IMR-90 (cell line): ENCODE data around the gene OR2H1. TPM values are rescaled to one million over a fixed set of nuclear protein-coding genes. Genes with fewer than 3 reads are reported as not detected.

Experiments
- ATAC-seq: fragments of 200-7000 bp; cut with Tn5 transposase; 2 replicates; pipeline ENCODE4 v1.9.1; 2020; ENCODE audit warnings: low read depth, mild to moderate bottlenecking, moderate library complexity
- BruUV-seq: library from RNA; stranded (reverse); fragments of 400-500 nt; replicated peaks from 2 replicates; lab custom pipeline; 2021; lab: Mats Ljungman, UMichigan
- CTCF ChIA-PET: fragments of 300-600 bp; formaldehyde crosslinking; extraction: SDS; loops from one replicate; lab custom pipeline; 2021; ENCODE audit warnings: antibody characterized with exemption; lab: Yijun Ruan, JAX
- POLR2A ChIA-PET: fragments of 300-600 bp; sonication (Branson Sonifier 250); formaldehyde crosslinking; loops from one replicate; lab custom pipeline; 2022; ENCODE audit warnings: antibody characterized with exemption; ENCODE audit not compliant: unreplicated experiment; lab: Charles Lee
- DNase-seq: peaks from one replicate; pipeline ENCODE4 v3.0.0; 2013
- H2AFZ ChIP-seq: replicated peaks from 2 replicates; pipeline ENCODE3; 2013; ENCODE audit warnings: low read length, mild to moderate bottlenecking; ENCODE audit not compliant: poor library complexity
- H2AK5ac ChIP-seq: 2 replicates; pipeline ENCODE4 v1.6.1; 2013; ENCODE audit warnings: low read depth, low read length, inconsistent platforms
- H2AK9ac ChIP-seq: replicated peaks from 2 replicates; pipeline ENCODE3; 2013; ENCODE audit warnings: mild to moderate bottlenecking, low read depth, low read length, moderate library complexity; ENCODE audit not compliant: poor library complexity
- H2BK120ac ChIP-seq: 2 replicates; pipeline ENCODE4 v1.6.1; 2013; ENCODE audit warnings: low read depth, low read length, inconsistent platforms
- H2BK15ac ChIP-seq: 3 replicates; pipeline ENCODE4 v1.6.1; 2013; ENCODE audit warnings: low read depth, low read length, inconsistent platforms
- H2BK20ac ChIP-seq: 2 replicates; pipeline ENCODE4 v1.6.1; 2013; ENCODE audit warnings: low read depth, mild to moderate bottlenecking, inconsistent platforms, low read length, moderate library complexity
- H2BK5ac ChIP-seq: 2 replicates; pipeline ENCODE4 v1.6.1; 2013; ENCODE audit warnings: mild to moderate bottlenecking, low read depth, low read length, inconsistent platforms; ENCODE audit not compliant: poor library complexity, severe bottlenecking
- H3K14ac ChIP-seq: replicated peaks from 2 replicates; pipeline ENCODE4 v1.6.1; 2013; ENCODE audit warnings: low read depth, low read length, inconsistent platforms
- H3K18ac ChIP-seq: 2 replicates; pipeline ENCODE4 v1.6.1; 2013; ENCODE audit warnings: low read depth, low read length, control low read depth
- H3K23ac ChIP-seq: 2 replicates; pipeline ENCODE4 v1.6.1; 2013; ENCODE audit warnings: low read depth, low read length, inconsistent platforms
- H3K27ac ChIP-seq: 2 replicates; pipeline ENCODE4 v1.5.1; 2013; ENCODE audit warnings: mild to moderate bottlenecking, control low read depth, low read length; ENCODE audit not compliant: insufficient read depth
- H3K27me3 ChIP-seq: 2 replicates; pipeline ENCODE4 v1.6.1; 2013; ENCODE audit warnings: low read length; ENCODE audit not compliant: control insufficient read depth, insufficient read depth
- H3K36me3 ChIP-seq: 2 replicates; pipeline ENCODE4 v1.6.1; 2013; ENCODE audit warnings: low read length, mixed read lengths; ENCODE audit not compliant: control insufficient read depth, insufficient read depth
- H3K4ac ChIP-seq: 2 replicates; pipeline ENCODE4 v1.6.1; 2013; ENCODE audit warnings: low read depth, low read length, inconsistent platforms
- H3K4me1 ChIP-seq: 2 replicates; pipeline ENCODE4 v1.6.1; 2013; ENCODE audit warnings: low read length, mixed read lengths; ENCODE audit not compliant: control insufficient read depth, insufficient read depth
- H3K4me2 ChIP-seq: 2 replicates; pipeline ENCODE4 v1.6.1; 2013; ENCODE audit warnings: low read depth, mild to moderate bottlenecking, control low read depth, low read length, moderate library complexity
- H3K4me3 ChIP-seq: 2 replicates; pipeline ENCODE4 v1.5.1; 2013; ENCODE audit warnings: low read depth, mild to moderate bottlenecking, control low read depth, low read length, moderate library complexity; ENCODE audit not compliant: insufficient read depth
- H3K56ac ChIP-seq: 2 replicates; pipeline ENCODE4 v1.6.1; 2013; ENCODE audit warnings: low read length, inconsistent platforms; ENCODE audit not compliant: insufficient read depth; ENCODE audit errors: extremely low read depth
- H3K79me1 ChIP-seq, 2 experiments: 2 replicates each; pipeline ENCODE4 v1.6.1; 2013; ENCODE audit warnings: low read length in 2 of 2, inconsistent platforms in 1 of 2, low read depth in 1 of 2
- H3K9ac ChIP-seq: 2 replicates; pipeline ENCODE4 v1.6.1; 2013; ENCODE audit warnings: low read depth, low read length, control low read depth
- H3K9me1 ChIP-seq: 2 replicates; pipeline ENCODE4 v1.6.1; 2013; ENCODE audit warnings: low read length, inconsistent platforms; ENCODE audit not compliant: insufficient read depth
- H3K9me3 ChIP-seq: 2 replicates; pipeline ENCODE4 v1.6.1; 2013; ENCODE audit warnings: low read length; ENCODE audit not compliant: control insufficient read depth, insufficient read depth
- H4K20me1 ChIP-seq: 2 replicates; pipeline ENCODE4 v1.6.1; 2013; ENCODE audit warnings: low read length, inconsistent platforms; ENCODE audit not compliant: insufficient read depth
- H4K5ac ChIP-seq: 2 replicates; pipeline ENCODE4 v1.6.1; 2013; ENCODE audit warnings: mild to moderate bottlenecking, low read depth, low read length, control low read depth
- H4K8ac ChIP-seq, 2 experiments: 2 replicates each; pipeline ENCODE4 v1.6.1; 2013; ENCODE audit warnings: low read depth in 2 of 2, low read length in 2 of 2, control low read depth in 1 of 2, inconsistent platforms in 1 of 2
- H4K91ac ChIP-seq: 2 replicates; pipeline ENCODE4 v1.6.1; 2013; ENCODE audit warnings: low read depth, low read length, inconsistent platforms; ENCODE audit not compliant: insufficient read depth
- BHLHE40 ChIP-seq: fragments of 150-350 bp; IDR thresholded peaks from 2 replicates; pipeline ENCODE4 v1.6.1; 2016; ENCODE audit warnings: mild to moderate bottlenecking, low read depth, low read length
- CEBPB ChIP-seq: IDR thresholded peaks from 2 replicates; pipeline ENCODE4 v1.6.1; 2012; ENCODE audit warnings: low read depth, low read length, improper control_type of control experiment
- CHD1 ChIP-seq: IDR thresholded peaks from 2 replicates; pipeline ENCODE4 v1.6.1; 2012; ENCODE audit warnings: low read depth, low read length, improper control_type of control experiment
- CTCF ChIP-seq: conservative IDR thresholded peaks from 2 replicates; pipeline ENCODE4 v1.5.1; 2012; ENCODE audit warnings: mild to moderate bottlenecking, low read depth, low read length, improper control_type of control experiment
- ELK1 ChIP-seq: fragments of 150-350 bp; IDR thresholded peaks from 2 replicates; pipeline ENCODE4 v1.6.1; 2016; ENCODE audit warnings: low read depth, mild to moderate bottlenecking, low read length, moderate library complexity, borderline replicate concordance
- FOS ChIP-seq: fragments of 150-350 bp; IDR thresholded peaks from 2 replicates; pipeline ENCODE4 v1.6.1; 2016; ENCODE audit warnings: low read depth, low read length
- MAFK ChIP-seq: IDR thresholded peaks from 2 replicates; pipeline ENCODE4 v1.6.1; 2012; ENCODE audit warnings: low read depth, low read length, improper control_type of control experiment
- MAZ ChIP-seq: IDR thresholded peaks from 2 replicates; pipeline ENCODE4 v1.6.1; 2012; ENCODE audit warnings: low read depth, mild to moderate bottlenecking, low read length, improper control_type of control experiment, moderate library complexity, borderline replicate concordance
- MXI1 ChIP-seq: IDR thresholded peaks from 2 replicates; pipeline ENCODE4 v1.6.1; 2012; ENCODE audit warnings: low read depth, mild to moderate bottlenecking, low read length, moderate library complexity, borderline replicate concordance
- NFE2L2 ChIP-seq: fragments of 150-350 bp; IDR thresholded peaks from 2 replicates; pipeline ENCODE4 v1.6.1; 2016; ENCODE audit warnings: low read depth, mild to moderate bottlenecking, low read length
- POLR2A ChIP-seq: IDR thresholded peaks from 2 replicates; pipeline ENCODE4 v1.6.1; 2012; ENCODE audit warnings: mild to moderate bottlenecking, low read depth, low read length
- RAD21 ChIP-seq: IDR thresholded peaks from 2 replicates; pipeline ENCODE4 v1.6.1; 2012; ENCODE audit warnings: low read length, improper control_type of control experiment
- RCOR1 ChIP-seq: IDR thresholded peaks from 2 replicates; pipeline ENCODE4 v1.6.1; 2012; ENCODE audit warnings: mild to moderate bottlenecking, low read length, improper control_type of control experiment; ENCODE audit not compliant: insufficient replicate concordance
- RFX5 ChIP-seq: IDR thresholded peaks from 2 replicates; pipeline ENCODE4 v1.8.0; 2012; ENCODE audit warnings: low read depth, mild to moderate bottlenecking, low read length, moderate library complexity
- SMC3 ChIP-seq: fragments of 150-350 bp; IDR thresholded peaks from 2 replicates; pipeline ENCODE4 v1.6.1; 2016; ENCODE audit warnings: low read depth, mild to moderate bottlenecking, antibody characterized with exemption, low read length, moderate library complexity
- USF2 ChIP-seq: fragments of 150-350 bp; IDR thresholded peaks from 2 replicates; pipeline ENCODE4 v1.6.1; 2017; ENCODE audit warnings: mild to moderate bottlenecking, antibody characterized with exemption, low read length, low read depth
- WGBS, 2 experiments: methylation state at CpG; one replicate each; pipeline versions ENCODE4 v1.1.5 to v1.1.7; 2013; ENCODE audit warnings: missing lambda C conversion rate in 2 of 2; ENCODE audit not compliant: insufficient read length in 1 of 2; ENCODE audit errors: extremely low coverage in 2 of 2; 5-methylcytosine and 5-hydroxymethylcytosine counted together
- dilution Hi-C: fragments of 300-500 bp; cut with HindIII; formaldehyde crosslinking; loops from one replicate; pipeline ENCODE4 v1.14.3; 2018; ENCODE audit warnings: low sequenced_read_pairs; ENCODE audit not compliant: unreplicated experiment
- in situ Hi-C: fragments of 300-500 bp; cut with MboI; formaldehyde crosslinking; loops from 3 replicates; pipeline ENCODE4 v1.14.3; 2019; ENCODE audit warnings: low sequenced_read_pairs, inconsistent platforms, mixed read lengths
- intact Hi-C: fragments of 100-400 bp; cut with micrococcal nuclease; formaldehyde crosslinking; loops from 2 replicates; pipeline ENCODE4 v1.10.0; 2022
- polyA plus RNA-seq, 3 experiments: library from polyadenylated mRNA; depleted of rRNA; stranded (reverse); fragments of >200 nt; gene quantifications; 2 replicates each; pipeline ENCODE4 v1.2.3, GENCODE V29; 2012; ENCODE audit warnings: low replicate concordance in 1 of 3
- total RNA-seq: library from RNA; depleted of rRNA; stranded (reverse); fragments of >200 nt; gene quantifications from 2 replicates; pipeline ENCODE4 v1.2.3, GENCODE V29; 2012

The OR2H1 gene
- total and polyA plus RNA-seq, 2 of the 4 experiments (the other 2 are of a cell fraction) = not detected

- 40% methylated on average over 1 of the region's 2 CpGs; no CpG with 5 or more reads in 1 of the 2 experiments for WGBS, 2 experiments
- Histone ChIP-seq H2AFZ (no peak overlapping the region), H4K20me1 (no peaks in the 10 kb centered on the region), H3K79me1 (no peaks in the 10 kb centered on the region), H3K23ac (no peak overlapping the region), H3K27ac (no peak overlapping the region), H2BK15ac (no peak overlapping the region), H4K91ac (no peak overlapping the region), H3K14ac (no peak overlapping the region), H3K36me3 (no peaks in the 10 kb centered on the region), H3K4me2 (no peak overlapping the region), H3K4ac (no peak overlapping the region), H2BK120ac (no peak overlapping the region), H4K5ac (no peak overlapping the region), H2BK5ac (no peak overlapping the region), H3K9me1 (no peaks in the 10 kb centered on the region), H3K4me3 (no peak overlapping the region), H2BK20ac (no peak overlapping the region), H3K56ac (no peak overlapping the region), H3K4me1 (no peaks in the 10 kb centered on the region), H2AK9ac (no peak overlapping the region), H3K9ac (no peak overlapping the region), H4K8ac (no peak overlapping the region), H3K27me3 (no peaks in the 10 kb centered on the region), H2AK5ac (no peak overlapping the region), H3K18ac (no peak overlapping the region), H3K9me3 (peaks cover 20% of the 10 kb centered on the region)
- CTCF ChIA-PET = no interaction called here
- no TSS peak for BruUV-seq
- ATAC-seq = no peak
- dilution Hi-C loops (no loop called here), in situ Hi-C loops (no loop called here), intact Hi-C loops (no loop called here)
- no peak for DNase-seq
- POLR2A ChIA-PET = no interaction called here
- TF ChIP-seq SMC3 (no peak), CEBPB (no peak), CHD1 (no peak), MAZ (no peak), CTCF (no peak), ELK1 (no peak), MAFK (no peak), RAD21 (no peak), RFX5 (no peak), POLR2A (no peak), USF2 (no peak), RCOR1 (no peak), BHLHE40 (no peak), NFE2L2 (no peak), MXI1 (no peak), FOS (no peak)
These were observed 22.6 kb downstream of the OR2H1 start for GRCh38 chr6:29479560-29479959.
